ENCODE data around the gene LRRC10B.
A peak's percentile ranks its signal among the peaks of the same experiment; 100 is the strongest.

The LRRC10B gene

DNA sequence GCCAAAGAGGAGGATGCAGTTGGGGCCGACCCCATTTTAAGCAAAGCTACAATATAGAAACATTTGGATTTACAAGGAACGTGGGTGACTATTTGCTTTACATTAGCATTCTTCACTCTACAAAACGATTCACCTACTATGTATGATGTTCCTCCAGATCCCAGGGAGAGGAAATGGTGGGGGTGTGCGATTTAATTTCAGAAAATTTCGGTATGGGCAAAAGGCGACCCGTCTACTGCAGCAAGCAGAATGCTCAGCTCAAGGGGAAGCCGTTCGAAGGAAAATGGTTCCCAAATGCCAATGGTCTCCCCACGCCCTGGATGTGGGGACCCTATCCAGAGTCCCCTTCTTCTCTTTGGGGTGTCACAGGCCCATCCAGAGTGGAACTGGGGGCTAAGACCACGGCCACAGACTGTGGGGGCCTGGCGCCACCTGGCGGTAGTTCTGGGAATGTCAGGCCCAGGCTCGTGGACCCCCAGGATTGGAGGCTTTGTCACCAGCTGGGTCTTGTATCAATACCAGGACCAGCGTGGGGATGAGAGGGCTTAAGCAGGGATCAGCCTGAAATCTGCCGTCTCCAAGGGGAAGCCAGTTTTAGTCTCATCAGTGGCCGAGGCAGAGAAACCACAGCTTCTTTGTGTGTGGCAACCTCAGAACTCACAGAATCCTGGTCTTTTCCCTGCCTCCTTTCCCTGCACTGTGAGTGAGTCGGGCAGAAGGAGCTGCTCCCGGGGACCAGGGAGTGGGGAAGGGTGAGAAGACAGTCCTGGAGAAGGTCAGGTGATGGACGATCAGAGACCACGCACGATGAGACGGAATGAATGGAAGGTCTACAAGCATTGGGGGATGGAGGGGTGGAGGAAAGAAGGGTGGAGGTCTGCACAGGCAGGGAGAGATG is 8.4 kb downstream of the LRRC10B start:
- no peak overlapping the region for H3K4me2 ChIP-seq (ENCODE audit: low read length)
- no peaks in the 10 kb centered on the region for H3F3A ChIP-seq (ENCODE audit: insufficient read depth, low read length)
- H2AFZ ChIP-seq (ENCODE audit: low read length), result no peak overlapping the region
- H3K4me1 ChIP-seq (ENCODE audit: insufficient read depth, low read length, severe bottlenecking), result no peaks in the 10 kb centered on the region
- H3K27ac ChIP-seq (ENCODE audit: low read depth, low read length, poor library complexity, severe bottlenecking), result no peak overlapping the region
- no peak overlapping the region for H3K9ac ChIP-seq (ENCODE audit: low read length)
- TF ChIP-seq EZH2 (IDR thresholded peaks at IDR 0.05; ENCODE audit: borderline replicate concordance, low read length), result no peak
- peak; percentile 99 for TF ChIP-seq CTCF (IDR thresholded peaks at IDR 0.05; ENCODE audit: low read length)
- H3K36me3 ChIP-seq (ENCODE audit: insufficient read depth, low read length), result no peaks in the 10 kb centered on the region
- no peak overlapping the region for H3K4me3 ChIP-seq (ENCODE audit: low read depth, low read length, poor library complexity, severe bottlenecking)
- no peaks in the 10 kb centered on the region for H3K27me3 ChIP-seq (ENCODE audit: insufficient read depth, low read length)
- H3K9me2 ChIP-seq (ENCODE audit: low read depth, low read length), result no peaks in the 10 kb centered on the region
- no peaks in the 10 kb centered on the region for H3K9me3 ChIP-seq (ENCODE audit: low read length)
- H3K79me2 ChIP-seq (ENCODE audit: insufficient read depth, low read length), result no peaks in the 10 kb centered on the region
- H4K20me1 ChIP-seq (ENCODE audit: insufficient read depth, low read length), result no peaks in the 10 kb centered on the region

DNA sequence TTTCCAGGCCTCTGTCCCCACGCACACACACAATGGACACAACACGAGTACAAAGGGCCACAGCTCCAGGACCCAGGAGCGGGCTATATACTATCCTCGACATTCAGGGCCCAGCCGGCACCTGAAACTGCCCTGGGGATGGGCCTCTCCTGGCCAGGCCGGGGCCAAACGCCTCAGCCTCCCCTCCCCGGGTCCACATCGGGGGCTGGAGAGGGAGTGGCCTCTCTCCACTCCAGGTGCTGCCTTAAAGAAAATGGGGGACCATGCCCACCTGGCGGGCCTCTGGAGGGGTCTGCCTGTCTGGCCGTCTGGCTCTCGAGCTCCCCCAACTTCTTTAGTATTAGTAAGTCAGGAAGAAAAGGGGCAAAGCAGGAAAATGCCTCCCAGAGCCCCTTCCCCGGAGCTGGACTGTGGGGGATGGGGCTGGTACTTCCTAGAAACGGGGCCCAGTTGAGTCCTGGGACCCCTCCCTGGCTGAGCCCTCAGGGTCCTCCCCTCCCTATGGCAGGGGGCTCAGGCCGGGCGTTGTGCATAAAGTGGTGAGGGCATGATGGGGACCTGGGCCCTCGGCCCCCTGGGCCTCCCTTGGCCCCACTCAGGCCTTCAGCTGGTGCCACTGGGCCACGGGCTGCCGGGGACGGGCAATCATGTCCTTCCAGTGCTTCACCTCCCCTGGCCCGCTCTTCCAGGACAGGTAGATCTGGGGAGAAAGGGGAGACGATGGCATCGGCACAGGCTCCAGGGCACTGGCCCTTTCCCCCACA is 9.7 kb downstream of the LRRC10B start:
- no peak overlapping the region for H2AFZ ChIP-seq (ENCODE audit: low read length)
- no peaks in the 10 kb centered on the region for H3K79me2 ChIP-seq (ENCODE audit: insufficient read depth, low read length)
- H3K27ac ChIP-seq (ENCODE audit: low read depth, low read length, poor library complexity, severe bottlenecking), result no peak overlapping the region
- no peaks in the 10 kb centered on the region for H3K4me1 ChIP-seq (ENCODE audit: insufficient read depth, low read length, severe bottlenecking)
- no peaks in the 10 kb centered on the region for H3K36me3 ChIP-seq (ENCODE audit: insufficient read depth, low read length)
- H3F3A ChIP-seq (ENCODE audit: insufficient read depth, low read length), result no peaks in the 10 kb centered on the region
- no peak overlapping the region for H3K4me3 ChIP-seq (ENCODE audit: low read depth, low read length, poor library complexity, severe bottlenecking)
- no peaks in the 10 kb centered on the region for H4K20me1 ChIP-seq (ENCODE audit: insufficient read depth, low read length)
- H3K9me3 ChIP-seq (ENCODE audit: low read length), result no peaks in the 10 kb centered on the region
- no peaks in the 10 kb centered on the region for H3K27me3 ChIP-seq (ENCODE audit: insufficient read depth, low read length)
- no peak overlapping the region for H3K9ac ChIP-seq (ENCODE audit: low read length)
- no peaks in the 10 kb centered on the region for H3K9me2 ChIP-seq (ENCODE audit: low read depth, low read length)
- TF ChIP-seq EZH2 (IDR thresholded peaks at IDR 0.05; ENCODE audit: borderline replicate concordance, low read length) (no peak), CTCF (IDR thresholded peaks at IDR 0.05; ENCODE audit: low read length) (no peak)
- H3K4me2 ChIP-seq (ENCODE audit: low read length), result no peak overlapping the region

DNA sequence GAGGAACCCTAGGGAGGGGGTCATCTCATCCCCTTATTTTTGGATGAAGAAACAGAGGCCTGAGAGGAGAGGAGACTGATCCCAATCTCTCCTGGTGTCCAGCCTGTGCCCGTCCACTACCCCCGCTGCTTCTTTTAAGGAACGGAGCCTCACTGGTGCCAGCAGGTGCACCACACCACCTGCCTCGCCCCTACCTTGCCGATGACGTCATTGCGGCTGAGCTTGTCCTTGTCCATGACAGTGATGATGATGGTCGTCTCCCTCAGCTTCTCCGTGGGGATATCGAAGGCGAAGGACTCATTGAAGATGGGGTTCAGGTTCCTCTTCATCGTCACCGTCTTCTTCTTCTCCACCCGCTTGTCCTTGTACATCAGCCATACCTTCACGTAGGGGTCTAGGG is 14.3 kb downstream of the LRRC10B start:
- TF ChIP-seq CTCF (IDR thresholded peaks at IDR 0.05; ENCODE audit: low read length) (no peak), EZH2 (IDR thresholded peaks at IDR 0.05; ENCODE audit: borderline replicate concordance, low read length) (no peak)
- Histone ChIP-seq H4K20me1 (ENCODE audit: insufficient read depth, low read length) (no peaks in the 10 kb centered on the region), H3K79me2 (ENCODE audit: insufficient read depth, low read length) (no peaks in the 10 kb centered on the region), H3K4me1 (ENCODE audit: insufficient read depth, low read length, severe bottlenecking) (no peaks in the 10 kb centered on the region), H3K4me2 (ENCODE audit: low read length) (no peak overlapping the region), H3F3A (ENCODE audit: insufficient read depth, low read length) (no peaks in the 10 kb centered on the region), H3K36me3 (ENCODE audit: insufficient read depth, low read length) (no peaks in the 10 kb centered on the region), H3K4me3 (ENCODE audit: low read depth, low read length, poor library complexity, severe bottlenecking) (no peak overlapping the region), H3K27me3 (ENCODE audit: insufficient read depth, low read length) (peaks cover 5% of the 10 kb centered on the region), H3K9me3 (ENCODE audit: low read length) (no peaks in the 10 kb centered on the region), H3K9ac (ENCODE audit: low read length) (no peak overlapping the region), H3K9me2 (ENCODE audit: low read depth, low read length) (no peaks in the 10 kb centered on the region), H2AFZ (ENCODE audit: low read length) (no peak overlapping the region), H3K27ac (ENCODE audit: low read depth, low read length, poor library complexity, severe bottlenecking) (no peak overlapping the region)
